Osteocyte (in vitro differentiated cells): ENCODE measurements around the gene RAPGEF5. TPM values are rescaled to one million over a fixed set of nuclear protein-coding genes. Genes with fewer than 3 reads are reported as not detected.

Experiments used
- DNase-seq: peaks from one replicate; pipeline ENCODE4 v3.0.0; 2021; ENCODE audit warnings: mixed read lengths; ENCODE audit not compliant: unreplicated experiment; ENCODE audit errors: extremely low spot score
- H3K27ac Mint-ChIP-seq: one replicate; pipeline ENCODE4 v1.8.0; 2021; ENCODE audit warnings: mild to moderate bottlenecking, mixed read lengths; ENCODE audit not compliant: unreplicated experiment
- H3K27me3 Mint-ChIP-seq: one replicate; pipeline ENCODE4 v1.8.0; 2021; ENCODE audit warnings: mixed read lengths; ENCODE audit not compliant: unreplicated experiment
- H3K36me3 Mint-ChIP-seq: one replicate; pipeline ENCODE4 v1.8.0; 2021; ENCODE audit warnings: mixed read lengths; ENCODE audit not compliant: unreplicated experiment
- H3K4me1 Mint-ChIP-seq: one replicate; pipeline ENCODE4 v1.8.0; 2021; ENCODE audit warnings: mixed read lengths; ENCODE audit not compliant: unreplicated experiment
- H3K4me3 Mint-ChIP-seq: one replicate; pipeline ENCODE4 v1.8.0; 2021; ENCODE audit warnings: mild to moderate bottlenecking, moderate library complexity, mixed read lengths; ENCODE audit not compliant: unreplicated experiment
- H3K9me3 Mint-ChIP-seq: one replicate; pipeline ENCODE4 v1.8.0; 2021; ENCODE audit warnings: mixed read lengths; ENCODE audit not compliant: unreplicated experiment
- total RNA-seq: library from RNA; stranded (reverse); gene quantifications from 2 replicates; pipeline ENCODE4 v1.2.1, GENCODE V29; 2021
- TF ChIP-seq, protein P1 (sequence below): fragments of 200-600 bp; sonication (generic); IDR thresholded peaks from 2 replicates; pipeline ENCODE4 v1.5.0; 2021; ENCODE audit warnings: antibody characterized with exemption, mild to moderate bottlenecking, moderate library complexity

RAPGEF5 gene
- total RNA-seq, 1 donor from 2014 or later: 0.27 TPM

DNA sequence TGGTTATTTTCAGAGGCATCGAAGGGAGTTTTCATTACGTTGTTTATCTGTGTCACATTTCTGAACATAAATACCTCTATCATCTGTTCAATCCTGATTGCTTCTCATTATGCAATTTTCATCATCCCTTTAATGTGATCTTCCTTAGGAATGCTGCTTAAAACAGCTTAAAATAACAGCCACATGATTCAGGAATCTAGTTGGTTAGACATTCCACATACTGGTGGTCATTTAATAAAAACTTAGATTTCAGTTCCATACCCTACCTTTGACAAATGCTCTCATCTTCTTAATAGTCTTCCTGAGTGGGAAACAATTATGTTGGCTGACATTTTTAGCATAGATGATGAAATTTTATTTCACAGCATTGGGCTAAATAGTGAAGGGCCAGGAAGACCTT is 219.9 kb downstream of the RAPGEF5 start:
- Mint-ChIP-seq H3K27me3 (peaks cover 7% of the 10 kb centered on the region), H3K36me3 (no peaks in the 10 kb centered on the region), H3K9me3 (no peaks in the 10 kb centered on the region), H3K4me1 (peaks cover 4% of the 10 kb centered on the region), H3K27ac (no peak overlapping the region), H3K4me3 (no peak overlapping the region)
- TF ChIP-seq, protein P1, sequence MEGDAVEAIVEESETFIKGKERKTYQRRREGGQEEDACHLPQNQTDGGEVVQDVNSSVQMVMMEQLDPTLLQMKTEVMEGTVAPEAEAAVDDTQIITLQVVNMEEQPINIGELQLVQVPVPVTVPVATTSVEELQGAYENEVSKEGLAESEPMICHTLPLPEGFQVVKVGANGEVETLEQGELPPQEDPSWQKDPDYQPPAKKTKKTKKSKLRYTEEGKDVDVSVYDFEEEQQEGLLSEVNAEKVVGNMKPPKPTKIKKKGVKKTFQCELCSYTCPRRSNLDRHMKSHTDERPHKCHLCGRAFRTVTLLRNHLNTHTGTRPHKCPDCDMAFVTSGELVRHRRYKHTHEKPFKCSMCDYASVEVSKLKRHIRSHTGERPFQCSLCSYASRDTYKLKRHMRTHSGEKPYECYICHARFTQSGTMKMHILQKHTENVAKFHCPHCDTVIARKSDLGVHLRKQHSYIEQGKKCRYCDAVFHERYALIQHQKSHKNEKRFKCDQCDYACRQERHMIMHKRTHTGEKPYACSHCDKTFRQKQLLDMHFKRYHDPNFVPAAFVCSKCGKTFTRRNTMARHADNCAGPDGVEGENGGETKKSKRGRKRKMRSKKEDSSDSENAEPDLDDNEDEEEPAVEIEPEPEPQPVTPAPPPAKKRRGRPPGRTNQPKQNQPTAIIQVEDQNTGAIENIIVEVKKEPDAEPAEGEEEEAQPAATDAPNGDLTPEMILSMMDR: no peak
- DNase-seq: no peak

DNA sequence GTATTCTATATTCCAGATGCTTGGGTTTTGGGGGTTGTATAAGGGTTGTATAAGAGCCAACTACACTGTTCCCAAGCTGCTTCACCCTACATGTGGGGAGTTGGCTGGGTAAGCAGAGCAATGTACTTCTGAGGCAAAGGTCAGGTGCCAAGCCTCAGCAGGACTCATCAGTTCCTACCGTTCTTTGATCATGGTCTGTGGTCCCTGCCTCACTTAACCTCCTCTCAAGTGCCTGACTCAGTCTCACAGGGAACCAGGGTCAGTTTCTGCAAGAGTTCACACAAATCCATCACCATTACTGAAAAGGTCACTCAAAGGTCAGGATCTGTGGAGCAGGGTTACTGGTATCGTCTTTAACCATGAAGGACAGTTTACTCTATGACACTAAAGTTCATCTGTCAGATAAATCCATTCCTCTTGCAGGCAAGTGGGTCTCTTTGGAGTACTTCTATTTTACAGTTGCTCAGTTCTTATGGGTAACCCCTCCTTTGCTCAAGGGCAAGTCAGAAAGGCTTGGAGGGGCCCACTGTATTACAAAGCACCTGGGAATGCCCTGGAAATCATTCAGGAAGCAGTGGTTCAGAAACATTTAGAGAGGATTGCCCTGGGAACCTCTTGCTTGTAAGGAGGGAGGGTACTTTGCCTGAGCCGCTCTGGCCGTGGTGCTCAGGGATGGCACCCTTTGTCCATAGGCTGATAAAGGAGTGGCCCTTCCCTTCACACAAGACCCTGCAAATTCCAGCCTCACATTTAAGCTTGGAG is 227.0 kb downstream of the RAPGEF5 start:
- no peaks in the 10 kb centered on the region for H3K9me3 Mint-ChIP-seq
- H3K4me1 Mint-ChIP-seq: peaks cover 2% of the 10 kb centered on the region
- peaks cover 11% of the 10 kb centered on the region for H3K27me3 Mint-ChIP-seq
- H3K36me3 Mint-ChIP-seq: no peaks in the 10 kb centered on the region
- TF ChIP-seq, protein P1: no peak
- H3K4me3 Mint-ChIP-seq: no peak overlapping the region
- DNase-seq: no peak
- no peak overlapping the region for H3K27ac Mint-ChIP-seq

DNA sequence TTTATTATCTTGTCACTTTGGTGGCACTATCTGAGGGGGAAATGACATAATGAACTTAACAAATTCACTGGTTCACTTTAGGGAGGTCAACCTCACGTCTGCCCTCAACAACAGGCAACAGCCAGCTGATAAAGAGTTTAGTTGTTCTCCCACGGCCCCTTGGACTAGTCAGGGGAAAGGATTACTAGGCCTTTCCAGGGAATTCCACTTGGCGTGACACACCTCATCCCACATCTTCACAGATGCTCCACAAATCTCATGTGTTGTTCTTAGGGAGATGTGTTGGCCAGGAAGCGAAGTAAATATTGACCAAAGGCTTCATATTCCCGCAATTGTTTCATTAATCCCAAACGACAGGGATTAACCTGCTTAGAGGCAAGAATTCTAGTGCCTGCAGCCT is 227.8 kb downstream of the RAPGEF5 start:
- no peaks in the 10 kb centered on the region for H3K9me3 Mint-ChIP-seq
- TF ChIP-seq, protein P1: no peak
- H3K4me1 Mint-ChIP-seq: peaks cover 7% of the 10 kb centered on the region
- peaks cover 13% of the 10 kb centered on the region for H3K27me3 Mint-ChIP-seq
- no peak overlapping the region for H3K4me3 Mint-ChIP-seq
- no peak for DNase-seq
- H3K27ac Mint-ChIP-seq: no peak overlapping the region
- no peaks in the 10 kb centered on the region for H3K36me3 Mint-ChIP-seq

DNA sequence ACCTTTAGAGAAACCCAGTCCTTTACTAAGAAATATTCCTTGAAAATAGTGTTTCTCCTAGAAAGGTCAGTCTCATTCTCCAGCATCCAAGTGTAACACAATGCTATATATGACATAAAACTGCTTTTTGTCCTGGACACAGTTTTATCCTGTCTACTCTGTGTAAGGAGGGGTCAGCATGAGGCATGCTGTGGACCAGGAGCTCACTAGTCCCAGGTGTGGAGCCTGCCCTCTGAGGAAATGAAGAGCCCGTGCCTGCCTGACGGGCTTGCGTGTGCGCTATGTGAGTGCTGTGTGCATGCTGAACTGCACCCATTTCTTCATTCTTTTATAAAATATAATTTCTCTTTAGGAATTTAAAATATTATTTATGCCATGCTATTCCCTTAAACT is 228.4 kb downstream of the RAPGEF5 start:
- Mint-ChIP-seq H3K27me3 (peaks cover 16% of the 10 kb centered on the region), H3K4me3 (no peak overlapping the region), H3K27ac (no peak overlapping the region), H3K36me3 (no peaks in the 10 kb centered on the region), H3K4me1 (peaks cover 7% of the 10 kb centered on the region), H3K9me3 (no peaks in the 10 kb centered on the region)
- TF ChIP-seq, protein P1: no peak
- DNase-seq: no peak

DNA sequence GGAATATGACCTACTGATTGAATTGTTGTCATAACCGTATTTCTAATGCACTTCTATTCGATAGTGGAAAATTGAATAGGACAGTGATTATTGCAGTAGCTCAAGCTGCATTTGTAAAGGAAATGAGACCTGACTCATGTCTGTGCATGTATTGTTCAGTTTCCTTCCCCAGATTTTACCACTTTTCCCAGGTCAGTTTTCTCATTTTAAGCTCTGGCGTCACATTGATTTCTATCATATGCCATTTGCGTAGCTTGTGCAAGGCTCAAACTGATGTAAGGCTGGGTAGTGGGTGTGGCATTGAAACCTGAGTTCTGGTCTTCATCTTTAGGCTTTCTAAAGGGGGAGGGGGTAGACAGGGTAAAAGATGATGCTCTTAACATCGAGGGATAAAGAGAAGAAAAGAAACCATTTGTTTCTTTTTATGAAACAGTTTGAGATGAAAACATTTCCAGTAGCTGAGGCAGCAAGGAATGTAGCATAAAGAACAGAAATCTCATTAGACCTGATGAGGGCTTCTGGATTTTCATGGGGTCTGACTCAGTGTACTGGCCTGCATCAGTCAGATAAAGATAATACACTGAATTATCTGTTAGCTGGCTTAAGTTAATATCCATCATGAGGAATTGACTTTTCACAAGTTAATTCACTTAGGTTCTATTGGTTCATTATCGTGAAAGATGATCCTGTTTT is 229.0 kb downstream of the RAPGEF5 start:
- no peak for DNase-seq
- Mint-ChIP-seq H3K4me3 (no peak overlapping the region), H3K27me3 (peaks cover 21% of the 10 kb centered on the region), H3K27ac (no peak overlapping the region), H3K36me3 (no peaks in the 10 kb centered on the region), H3K9me3 (no peaks in the 10 kb centered on the region), H3K4me1 (peaks cover 7% of the 10 kb centered on the region)
- TF ChIP-seq, protein P1: no peak
